Kidney epithelial cell (primary cell): Measurements from ENCODE around the gene GATA3. TPM values are rescaled to one million over a fixed set of nuclear protein-coding genes. Genes with fewer than 3 reads are reported as not detected.

Experiments used
- DNase-seq: peaks from one replicate; pipeline ENCODE4 v3.0.0-alpha.2; 2010; ENCODE audit warnings: low read depth
- H3K27me3 ChIP-seq: 2 replicates; pipeline ENCODE4 v1.6.0; 2011; ENCODE audit warnings: low read length; ENCODE audit not compliant: control insufficient read depth, insufficient read depth
- H3K36me3 ChIP-seq: 2 replicates; pipeline ENCODE4 v1.5.1; 2011; ENCODE audit warnings: low read length; ENCODE audit not compliant: control insufficient read depth, insufficient read depth
- H3K4me3 ChIP-seq: 2 replicates; pipeline ENCODE4 v1.5.1; 2011; ENCODE audit warnings: low read depth, mild to moderate bottlenecking, control low read depth, low read length
- total RNA-seq: library from RNA; depleted of rRNA; stranded (reverse); fragments of >200 nt; gene quantifications from 2 replicates; pipeline ENCODE4 v1.2.3, GENCODE V29; 2015
- TF ChIP-seq, protein P1 (sequence below): IDR thresholded peaks from 2 replicates; pipeline ENCODE4 v1.5.1; 2011; ENCODE audit warnings: mild to moderate bottlenecking, moderate library complexity, low read length, control low read depth, inconsistent platforms; ENCODE audit not compliant: insufficient read depth, poor library complexity, severe bottlenecking

GATA3 gene
- total RNA-seq, 1 donor from 2014 or later = 10.9 TPM

DNA sequence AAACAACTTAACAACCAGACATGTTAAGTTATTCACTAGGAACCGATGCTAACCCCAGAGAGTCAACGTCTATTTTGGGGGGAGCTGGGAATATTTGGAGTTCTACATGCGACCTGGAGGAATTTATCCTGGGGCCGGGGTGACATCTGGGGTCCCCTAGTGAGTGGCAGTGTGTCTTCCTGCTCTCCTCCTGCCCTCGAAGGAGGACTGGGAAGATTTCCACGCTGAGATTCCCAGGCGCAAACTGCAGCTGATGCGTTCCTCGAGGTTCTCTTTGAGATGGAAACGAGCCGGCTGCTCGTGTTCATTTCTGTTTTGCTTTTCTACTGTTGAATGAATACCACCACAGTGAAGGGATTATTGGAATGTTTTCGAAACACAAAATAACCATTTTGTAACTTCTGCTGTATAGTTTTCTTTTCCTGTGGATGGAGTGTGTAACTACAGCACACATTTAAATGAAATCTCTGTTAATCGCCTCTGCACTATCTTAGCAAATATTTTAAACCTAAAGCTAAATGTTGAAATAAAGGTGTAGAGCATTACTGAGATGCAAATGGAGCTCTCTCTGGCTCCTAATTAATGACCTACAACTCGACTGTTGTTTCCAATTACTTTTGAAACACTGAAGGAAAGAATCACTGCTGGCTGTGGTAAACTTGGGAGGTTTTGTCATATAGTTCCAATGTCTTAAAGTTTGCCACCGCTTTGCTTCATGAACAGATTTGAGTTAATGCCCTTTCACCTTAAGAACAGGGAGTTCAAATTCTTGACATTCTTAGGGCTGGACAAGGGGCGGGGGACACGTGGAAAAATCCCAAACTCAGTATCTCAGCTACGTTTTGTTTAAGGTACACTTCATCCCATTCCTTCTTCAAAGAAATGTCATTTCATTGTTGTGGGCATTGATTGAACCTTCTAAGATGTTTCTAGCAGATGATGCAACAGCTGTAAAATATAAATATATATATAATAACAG, 21.1 kb downstream of the GATA3 start:
- TF ChIP-seq, protein P1, sequence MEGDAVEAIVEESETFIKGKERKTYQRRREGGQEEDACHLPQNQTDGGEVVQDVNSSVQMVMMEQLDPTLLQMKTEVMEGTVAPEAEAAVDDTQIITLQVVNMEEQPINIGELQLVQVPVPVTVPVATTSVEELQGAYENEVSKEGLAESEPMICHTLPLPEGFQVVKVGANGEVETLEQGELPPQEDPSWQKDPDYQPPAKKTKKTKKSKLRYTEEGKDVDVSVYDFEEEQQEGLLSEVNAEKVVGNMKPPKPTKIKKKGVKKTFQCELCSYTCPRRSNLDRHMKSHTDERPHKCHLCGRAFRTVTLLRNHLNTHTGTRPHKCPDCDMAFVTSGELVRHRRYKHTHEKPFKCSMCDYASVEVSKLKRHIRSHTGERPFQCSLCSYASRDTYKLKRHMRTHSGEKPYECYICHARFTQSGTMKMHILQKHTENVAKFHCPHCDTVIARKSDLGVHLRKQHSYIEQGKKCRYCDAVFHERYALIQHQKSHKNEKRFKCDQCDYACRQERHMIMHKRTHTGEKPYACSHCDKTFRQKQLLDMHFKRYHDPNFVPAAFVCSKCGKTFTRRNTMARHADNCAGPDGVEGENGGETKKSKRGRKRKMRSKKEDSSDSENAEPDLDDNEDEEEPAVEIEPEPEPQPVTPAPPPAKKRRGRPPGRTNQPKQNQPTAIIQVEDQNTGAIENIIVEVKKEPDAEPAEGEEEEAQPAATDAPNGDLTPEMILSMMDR = no peak
- no peak overlapping the region for H3K4me3 ChIP-seq
- H3K36me3 ChIP-seq = no peaks in the 10 kb centered on the region
- H3K27me3 ChIP-seq = no peaks in the 10 kb centered on the region
- DNase-seq = no peak

DNA sequence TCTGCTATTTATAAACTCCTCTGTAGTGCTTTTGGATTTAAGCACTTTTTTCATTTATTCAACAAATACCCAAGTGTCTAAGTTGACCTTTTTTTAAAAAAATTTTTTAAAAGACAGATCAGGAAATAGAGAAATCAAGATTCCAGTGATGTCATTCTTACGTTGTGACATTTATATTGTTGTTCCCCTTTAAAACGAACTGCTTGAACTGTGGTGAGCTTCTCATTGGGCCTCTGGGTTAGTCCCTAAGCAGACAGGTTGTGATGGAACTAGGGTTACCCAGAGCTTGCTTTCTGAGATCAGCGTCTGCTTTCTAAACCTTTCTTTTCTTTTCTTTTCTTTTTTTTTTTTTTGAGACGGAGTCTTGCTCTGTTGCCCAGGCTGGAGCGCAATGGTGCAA, 22.4 kb downstream of the GATA3 start:
- Histone ChIP-seq H3K27me3 (no peaks in the 10 kb centered on the region), H3K36me3 (no peaks in the 10 kb centered on the region), H3K4me3 (no peak overlapping the region)
- no peak for DNase-seq
- TF ChIP-seq, protein P1 = no peak

DNA sequence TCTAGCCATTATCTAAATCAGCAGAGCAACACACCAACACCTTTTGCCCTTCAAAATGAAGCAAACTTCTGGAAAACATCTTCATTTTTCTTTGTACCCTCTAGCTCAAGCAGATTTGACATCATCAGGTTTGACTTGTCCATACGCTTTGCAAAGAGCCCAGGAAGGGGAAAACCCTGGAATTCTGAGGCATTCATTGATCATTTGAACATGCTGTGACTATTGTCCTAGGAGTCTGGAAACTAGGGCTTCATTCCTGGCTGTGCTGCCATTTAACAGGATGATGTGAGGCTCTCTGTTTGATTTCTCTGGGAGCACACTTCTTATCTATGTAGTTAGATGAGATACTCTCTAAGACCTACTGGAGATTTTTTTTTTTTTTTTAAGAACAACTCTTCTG, 23.5 kb downstream of the GATA3 start:
- DNase-seq = no peak
- no peaks in the 10 kb centered on the region for H3K36me3 ChIP-seq
- no peaks in the 10 kb centered on the region for H3K27me3 ChIP-seq
- no peak overlapping the region for H3K4me3 ChIP-seq
- TF ChIP-seq, protein P1 = no peak

DNA sequence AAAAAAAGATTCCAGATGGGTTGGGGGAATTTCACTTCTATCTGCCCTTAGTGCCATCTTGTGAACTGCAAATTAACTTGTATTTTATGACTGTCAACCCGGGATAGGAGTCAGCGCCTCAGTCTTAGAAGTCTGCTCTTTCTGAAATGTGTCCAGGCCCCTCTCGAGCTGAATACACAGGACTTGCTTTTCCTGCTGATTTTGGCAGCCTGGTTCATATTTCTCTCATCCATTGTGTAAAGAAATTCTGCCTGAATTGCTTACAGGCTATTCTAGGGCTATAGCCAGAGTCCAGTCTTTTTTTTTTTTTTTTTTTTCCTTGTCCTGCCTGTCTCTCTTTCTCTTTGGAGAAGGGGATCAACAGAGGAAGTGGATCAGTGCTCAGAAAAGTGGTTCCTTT, 24.6 kb downstream of the GATA3 start:
- no peak for DNase-seq
- TF ChIP-seq, protein P1 = no peak
- no peaks in the 10 kb centered on the region for H3K27me3 ChIP-seq
- H3K4me3 ChIP-seq = no peak overlapping the region
- H3K36me3 ChIP-seq = no peaks in the 10 kb centered on the region

DNA sequence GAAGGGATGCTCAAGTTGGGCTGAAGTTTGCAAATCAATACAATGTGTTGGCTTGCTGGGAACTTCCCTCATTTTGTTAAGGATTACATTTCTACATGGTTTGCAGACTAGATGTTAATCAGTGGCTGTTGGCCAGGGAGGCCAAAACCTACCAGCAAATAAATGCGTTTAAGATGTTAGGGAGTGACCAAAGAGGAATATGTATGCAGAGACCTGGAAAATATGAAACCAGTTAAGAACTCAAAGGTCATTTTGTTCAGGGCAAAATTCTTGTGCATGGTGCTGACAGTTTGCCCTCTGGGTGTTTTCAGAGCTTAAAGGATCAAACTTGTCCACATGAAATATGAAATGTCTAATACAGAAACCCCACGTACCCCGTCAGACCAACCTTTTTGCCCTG, 30.3 kb downstream of the GATA3 start:
- H3K36me3 ChIP-seq = no peaks in the 10 kb centered on the region
- no peak for DNase-seq
- TF ChIP-seq, protein P1 = no peak
- H3K4me3 ChIP-seq = no peak overlapping the region
- no peaks in the 10 kb centered on the region for H3K27me3 ChIP-seq
